RWPE2 (cell line): ENCODE measurements around the gene RTEL1.

Experiments used
- ATAC-seq: fragments of 200-7000 bp; cut with Tn5 transposase; 3 replicates; pipeline ENCODE4 v1.9.1; 2021; ENCODE audit warnings: low read depth
- DNase-seq: peaks from one replicate; pipeline ENCODE4 v3.0.0-alpha.2; 2020; ENCODE audit warnings: low spot score
- H3K27ac ChIP-seq: fragments of 450-650 bp; 2 replicates; pipeline ENCODE4 v1.5.1; 2017; ENCODE audit warnings: mild to moderate bottlenecking; ENCODE audit not compliant: poor library complexity, severe bottlenecking
- H3K27me3 ChIP-seq: fragments of 250-450 bp; sonication (Bioruptor Pico); 2 replicates; pipeline ENCODE4 v1.5.1; 2021; ENCODE audit warnings: mild to moderate bottlenecking, moderate library complexity; ENCODE audit not compliant: insufficient read depth, poor library complexity, severe bottlenecking
- H3K36me3 ChIP-seq: fragments of 250-450 bp; sonication (Bioruptor Pico); 2 replicates; pipeline ENCODE4 v1.5.1; 2020; ENCODE audit warnings: low read depth, mild to moderate bottlenecking, moderate library complexity
- H3K4me1 ChIP-seq: fragments of 250-450 bp; sonication (Bioruptor Pico); 2 replicates; pipeline ENCODE4 v1.5.1; 2021; ENCODE audit warnings: mild to moderate bottlenecking, moderate library complexity; ENCODE audit not compliant: insufficient read depth, poor library complexity, severe bottlenecking
- H3K4me3 ChIP-seq: fragments of 250-450 bp; sonication (Bioruptor Pico); 2 replicates; pipeline ENCODE4 v1.5.1; 2021; ENCODE audit warnings: mild to moderate bottlenecking, moderate library complexity; ENCODE audit not compliant: severe bottlenecking
- H3K9me3 ChIP-seq: fragments of 250-450 bp; sonication (Bioruptor Pico); 2 replicates; pipeline ENCODE4 v1.5.1; 2021; ENCODE audit warnings: mild to moderate bottlenecking, moderate library complexity; ENCODE audit not compliant: severe bottlenecking
- TF ChIP-seq, protein P1 (sequence below): fragments of 450-650 bp; IDR thresholded peaks from one replicate; pipeline ENCODE4 v1.5.1; 2017; ENCODE audit warnings: mild to moderate bottlenecking, moderate library complexity; ENCODE audit not compliant: poor library complexity, severe bottlenecking

RTEL1 gene

DNA sequence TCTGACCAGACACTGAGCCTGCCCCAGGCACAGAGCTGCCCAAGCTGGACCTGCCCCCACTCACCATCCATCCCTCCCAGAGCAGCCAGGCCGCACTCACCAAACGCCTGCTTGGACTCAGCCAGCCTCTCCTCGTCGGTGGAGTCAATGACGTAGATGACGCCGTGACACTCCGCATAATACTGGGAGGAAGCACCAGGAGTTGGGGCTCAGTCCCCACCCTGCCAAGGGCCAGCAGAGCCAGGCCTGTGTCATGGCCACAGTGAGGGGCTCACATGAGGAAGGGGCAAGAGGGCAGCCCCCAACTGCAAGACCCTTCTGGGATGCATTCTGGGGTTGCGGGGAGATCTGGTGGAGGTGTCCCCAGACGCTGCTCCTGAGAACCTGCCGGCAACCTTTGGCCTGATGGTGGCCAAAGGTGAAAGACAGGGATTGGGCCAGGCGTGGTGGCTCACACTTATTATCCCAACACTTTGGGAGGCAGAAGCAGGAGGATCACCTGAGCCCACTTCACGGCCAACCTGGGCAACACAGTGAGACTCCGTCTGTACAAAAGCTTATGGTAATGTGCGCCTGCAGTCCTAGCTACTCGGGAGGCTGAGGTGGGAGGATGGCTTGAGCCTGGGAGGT, 44.0 kb downstream of the RTEL1 start:
- ATAC-seq: no peak
- peaks cover 33% of the 10 kb centered on the region for H3K4me1 ChIP-seq

GRCh38 chr20:63702751-63703470, 44.8 kb downstream of the RTEL1 start:
- Histone ChIP-seq H3K9me3 (no peaks in the 10 kb centered on the region), H3K4me1 (peaks cover 28% of the 10 kb centered on the region), H3K27ac (peak overlapping the region; percentile 96), H3K27me3 (no peaks in the 10 kb centered on the region), H3K4me3 (no peak overlapping the region), H3K36me3 (peaks cover 49% of the 10 kb centered on the region)
- TF ChIP-seq, protein P1, sequence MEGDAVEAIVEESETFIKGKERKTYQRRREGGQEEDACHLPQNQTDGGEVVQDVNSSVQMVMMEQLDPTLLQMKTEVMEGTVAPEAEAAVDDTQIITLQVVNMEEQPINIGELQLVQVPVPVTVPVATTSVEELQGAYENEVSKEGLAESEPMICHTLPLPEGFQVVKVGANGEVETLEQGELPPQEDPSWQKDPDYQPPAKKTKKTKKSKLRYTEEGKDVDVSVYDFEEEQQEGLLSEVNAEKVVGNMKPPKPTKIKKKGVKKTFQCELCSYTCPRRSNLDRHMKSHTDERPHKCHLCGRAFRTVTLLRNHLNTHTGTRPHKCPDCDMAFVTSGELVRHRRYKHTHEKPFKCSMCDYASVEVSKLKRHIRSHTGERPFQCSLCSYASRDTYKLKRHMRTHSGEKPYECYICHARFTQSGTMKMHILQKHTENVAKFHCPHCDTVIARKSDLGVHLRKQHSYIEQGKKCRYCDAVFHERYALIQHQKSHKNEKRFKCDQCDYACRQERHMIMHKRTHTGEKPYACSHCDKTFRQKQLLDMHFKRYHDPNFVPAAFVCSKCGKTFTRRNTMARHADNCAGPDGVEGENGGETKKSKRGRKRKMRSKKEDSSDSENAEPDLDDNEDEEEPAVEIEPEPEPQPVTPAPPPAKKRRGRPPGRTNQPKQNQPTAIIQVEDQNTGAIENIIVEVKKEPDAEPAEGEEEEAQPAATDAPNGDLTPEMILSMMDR: no peak
- ATAC-seq: no peak
- DNase-seq: peak; percentile 89

More for the DNA sequence above, 44.0 kb downstream of the RTEL1 start:
- DNase-seq: peak; percentile 88
- H3K27ac ChIP-seq: peak overlapping the region; percentile 96
- TF ChIP-seq, protein P1: no peak
- no peaks in the 10 kb centered on the region for H3K27me3 ChIP-seq
- H3K9me3 ChIP-seq: no peaks in the 10 kb centered on the region
- H3K4me3 ChIP-seq: no peak overlapping the region
- H3K36me3 ChIP-seq: peaks cover 55% of the 10 kb centered on the region

DNA sequence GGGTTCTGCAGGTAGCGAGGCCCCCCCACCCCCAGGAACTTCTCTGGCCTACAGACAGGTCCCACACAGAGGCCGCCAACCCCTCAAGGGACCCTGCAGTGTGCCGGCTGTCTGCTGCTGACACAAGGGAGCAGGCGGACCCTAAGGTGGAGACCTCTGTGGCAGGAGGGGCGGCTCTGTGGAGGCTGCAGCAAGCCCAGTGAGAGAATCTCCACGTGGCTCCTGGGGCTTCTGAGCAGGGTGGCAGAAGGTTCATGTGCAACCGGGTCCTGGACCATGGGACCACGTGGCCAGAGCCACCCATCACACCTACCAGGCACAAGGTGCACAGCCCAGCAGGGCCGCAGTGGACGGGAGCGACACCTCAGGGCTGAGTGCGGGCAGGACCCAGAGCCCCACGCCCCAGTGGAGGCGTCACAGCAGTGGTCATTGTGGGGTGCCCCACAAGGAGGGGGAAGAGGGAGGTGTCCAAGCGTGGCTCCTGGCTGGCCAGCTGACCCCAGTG, 45.4 kb downstream of the RTEL1 start:
- H3K4me1 ChIP-seq: peaks cover 22% of the 10 kb centered on the region
- DNase-seq (peak; percentile 85), ATAC-seq (no peak)
- H3K9me3 ChIP-seq: no peaks in the 10 kb centered on the region
- H3K27ac ChIP-seq: no peak overlapping the region
- no peak overlapping the region for H3K4me3 ChIP-seq
- TF ChIP-seq, protein P1: no peak
- H3K27me3 ChIP-seq: no peaks in the 10 kb centered on the region
- H3K36me3 ChIP-seq: peaks cover 43% of the 10 kb centered on the region

DNA sequence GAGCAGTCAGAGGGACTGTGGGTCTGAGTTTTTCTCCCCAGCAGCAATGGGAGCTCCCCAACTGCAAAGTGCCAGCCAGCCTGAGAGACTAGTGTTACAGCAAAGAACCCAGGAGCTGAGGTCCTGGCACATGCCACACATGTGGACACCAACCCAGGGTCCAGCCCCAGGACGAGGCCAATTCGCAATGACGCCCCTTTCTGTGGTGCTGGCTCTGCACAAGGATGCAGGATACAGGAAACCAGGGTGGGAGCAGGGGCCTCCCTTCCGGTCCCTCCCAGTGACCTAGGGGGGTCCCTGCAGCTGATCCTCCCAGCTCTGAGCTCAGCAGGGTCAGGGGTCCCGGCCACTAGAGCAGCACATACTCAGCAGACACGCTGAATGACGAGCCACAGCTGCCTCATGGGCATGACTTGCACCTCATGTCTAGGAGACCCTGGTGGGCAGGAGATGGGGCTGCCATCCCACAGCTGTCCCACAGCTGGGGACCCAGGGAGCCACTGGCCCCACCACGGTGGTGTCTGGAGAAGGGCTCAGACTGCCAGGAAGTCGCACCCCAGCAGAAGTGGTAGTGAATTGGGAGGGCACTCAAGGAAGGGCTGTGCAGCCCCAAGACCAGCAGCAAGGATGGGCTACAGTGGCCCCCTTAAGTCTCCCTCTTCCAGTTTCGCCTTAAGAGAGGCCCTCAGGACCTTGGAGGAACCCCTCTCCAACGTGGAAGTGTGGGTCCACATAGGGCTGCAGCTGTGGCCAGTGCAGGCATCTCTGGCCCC, 46.0 kb downstream of the RTEL1 start:
- TF ChIP-seq, protein P1: no peak
- Histone ChIP-seq H3K4me3 (no peak overlapping the region), H3K9me3 (no peaks in the 10 kb centered on the region), H3K27ac (no peak overlapping the region), H3K27me3 (no peaks in the 10 kb centered on the region), H3K36me3 (peaks cover 46% of the 10 kb centered on the region), H3K4me1 (peaks cover 19% of the 10 kb centered on the region)
- peak; percentile 86 for DNase-seq
- no peak for ATAC-seq
